OCI-LY7 (cell line): Measurements from ENCODE around the gene TGFBR3. TPM values are rescaled to one million over a fixed set of nuclear protein-coding genes. Genes with fewer than 3 reads are reported as not detected.

Experiments used
- BruUV-seq: library from RNA; stranded (reverse); fragments of 400-500 nt; replicated peaks from 2 replicates; lab custom pipeline; 2021; lab: Mats Ljungman, UMichigan
- CTCF ChIA-PET: fragments of 300-600 bp; sonication (Branson Sonifier 250); formaldehyde crosslinking; loops from one replicate; lab custom pipeline; 2022; ENCODE audit warnings: antibody characterized with exemption; ENCODE audit not compliant: unreplicated experiment; lab: Charles Lee
- POLR2A ChIA-PET: fragments of 300-600 bp; sonication (Branson Sonifier 250); formaldehyde crosslinking; loops from one replicate; lab custom pipeline; 2022; ENCODE audit warnings: antibody characterized with exemption; lab: Charles Lee
- DNase-seq: peaks from one replicate; pipeline ENCODE4 v3.0.0-alpha.2; 2015; ENCODE audit warnings: low spot score
- H2AFZ ChIP-seq: fragments of 200-600 bp; sonication (generic), shearing (Covaris generic); 2 replicates; pipeline ENCODE4 v1.6.1; 2014; ENCODE audit warnings: mild to moderate bottlenecking, antibody characterized with exemption, low read length, moderate library complexity
- H3K27ac ChIP-seq: fragments of 200-600 bp; sonication (generic); 2 replicates; pipeline ENCODE4 v1.5.1; 2014; ENCODE audit warnings: mixed run types, low read depth, mild to moderate bottlenecking, moderate library complexity, low read length, inconsistent platforms; ENCODE audit not compliant: poor library complexity, severe bottlenecking
- H3K36me3 ChIP-seq: fragments of 200-600 bp; sonication (generic); 2 replicates; pipeline ENCODE4 v1.6.1; 2014; ENCODE audit warnings: mild to moderate bottlenecking, antibody characterized with exemption, low read length, moderate library complexity, mixed read lengths; ENCODE audit not compliant: insufficient read depth
- H3K4me1 ChIP-seq: fragments of 200-600 bp; sonication (generic); 2 replicates; pipeline ENCODE4 v1.5.1; 2014; ENCODE audit warnings: mild to moderate bottlenecking, low read length; ENCODE audit not compliant: insufficient read depth, poor library complexity, severe bottlenecking
- H3K4me2 ChIP-seq: fragments of 200-600 bp; sonication (generic); 2 replicates; pipeline ENCODE4 v1.6.1; 2014; ENCODE audit warnings: mild to moderate bottlenecking, low read length
- H3K4me3 ChIP-seq: fragments of 200-600 bp; sonication (generic); 2 replicates; pipeline ENCODE4 v1.5.1; 2014; ENCODE audit warnings: mild to moderate bottlenecking, low read depth, low read length; ENCODE audit not compliant: poor library complexity, severe bottlenecking
- H3K79me2 ChIP-seq: fragments of 200-600 bp; sonication (generic); 2 replicates; pipeline ENCODE4 v1.6.1; 2016; ENCODE audit warnings: low read depth, mild to moderate bottlenecking, low read length, moderate library complexity, mixed read lengths; ENCODE audit not compliant: insufficient read depth
- H3K9me2 ChIP-seq: fragments of 200-600 bp; sonication (generic); 2 replicates; pipeline ENCODE4 v1.6.1; 2016; ENCODE audit warnings: mild to moderate bottlenecking, low read length, mixed read lengths; ENCODE audit not compliant: insufficient read depth
- H3K9me3 ChIP-seq: fragments of 200-600 bp; sonication (generic); 2 replicates; pipeline ENCODE4 v1.6.1; 2014; ENCODE audit warnings: mild to moderate bottlenecking, mixed run types, low read length, mixed read lengths
- H4K20me1 ChIP-seq: fragments of 200-600 bp; sonication (generic); 2 replicates; pipeline ENCODE4 v1.6.1; 2014; ENCODE audit warnings: mild to moderate bottlenecking, antibody characterized with exemption, low read length, moderate library complexity, mixed read lengths; ENCODE audit not compliant: insufficient read depth
- CTCF ChIP-seq: fragments of 200-600 bp; sonication (generic); conservative IDR thresholded peaks from 2 replicates; pipeline ENCODE4 v1.5.1; 2014; ENCODE audit warnings: mild to moderate bottlenecking, antibody characterized with exemption, low read length, moderate library complexity, mixed read lengths
- EZH2phosphoT487 ChIP-seq: fragments of 200-600 bp; sonication (generic); IDR thresholded peaks from 2 replicates; pipeline ENCODE4 v1.6.1; 2018; ENCODE audit warnings: low read depth, borderline replicate concordance, mild to moderate bottlenecking, mixed run types, antibody characterized with exemption, low read length, moderate library complexity, mixed read lengths
- intact Hi-C: fragments of 100-400 bp; cut with micrococcal nuclease; formaldehyde crosslinking; loops from one replicate; pipeline ENCODE4 v1.10.0; 2022; ENCODE audit not compliant: unreplicated experiment
- total RNA-seq, 2 experiments: library from RNA; depleted of rRNA in 1 of 2; stranded (reverse); fragments of >200 nt in 1 of 2; shearing (Covaris generic) in 1 of 2; gene quantifications; 2 replicates each; pipeline ENCODE4 v1.2.3, GENCODE V29; 2014 to 2022

Gene TGFBR3
- total RNA-seq, 2 experiments from 2014 or later, result not detected

DNA sequence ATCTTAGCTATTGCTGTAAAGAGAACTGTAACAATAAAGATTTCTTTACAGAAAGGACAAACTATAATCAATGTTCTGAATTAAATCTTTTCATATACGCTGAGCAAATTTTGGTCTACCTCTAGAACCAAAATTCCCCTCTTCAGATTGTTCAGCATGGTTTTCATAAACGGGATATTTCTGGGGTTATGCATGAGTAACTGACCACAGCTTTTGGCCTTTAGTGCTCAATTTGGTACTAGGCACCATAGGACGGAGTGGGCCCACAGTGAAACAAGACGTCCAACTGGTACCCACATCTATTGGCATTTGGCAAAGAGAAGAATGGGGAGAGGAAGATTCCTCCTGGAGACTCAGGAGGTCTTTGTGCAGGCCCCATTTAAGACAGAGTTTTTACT is 184.5 kb downstream of the TGFBR3 start:
- CTCF ChIA-PET, result interaction anchor here (0.6 kb wide), 1 partner anchor 71 kb away, joined by 3 read pairs; no protein-coding TSS in a partner anchor
- H2AFZ ChIP-seq, result no peak overlapping the region
- no peaks in the 10 kb centered on the region for H3K36me3 ChIP-seq

DNA sequence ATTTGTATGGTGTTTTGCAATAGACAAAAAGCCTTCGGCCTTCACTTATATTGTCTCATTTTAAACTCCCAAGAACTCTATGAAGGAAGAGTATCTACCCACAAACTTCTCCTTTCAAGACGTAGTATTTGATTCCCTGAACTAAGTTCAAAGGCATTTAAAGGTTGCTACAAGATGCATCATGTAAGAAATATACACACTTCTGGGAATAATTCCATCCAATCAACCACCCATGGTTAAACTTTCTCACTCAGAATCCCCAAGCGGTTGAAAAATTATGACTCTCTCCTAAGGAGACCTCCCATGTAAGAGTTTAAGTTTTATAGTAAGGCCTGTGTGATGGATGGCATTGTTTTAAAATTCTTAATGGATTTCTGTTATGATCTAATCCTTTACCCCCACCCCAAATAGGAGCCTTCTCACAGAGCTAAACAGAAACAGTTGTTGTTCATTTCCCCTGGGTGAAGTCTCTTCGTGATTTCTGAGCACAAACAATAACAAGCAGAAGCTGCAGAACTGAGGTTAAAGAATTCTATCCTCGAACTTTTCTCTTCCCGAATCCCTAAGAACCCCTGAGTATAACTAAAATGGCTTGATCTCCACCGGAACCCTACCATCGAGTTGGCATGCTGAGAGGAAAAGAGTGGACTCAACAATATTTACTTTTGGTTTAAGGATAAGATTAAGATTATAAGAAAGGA is 185.0 kb downstream of the TGFBR3 start:
- no peak for TF ChIP-seq CTCF
- no peak for TF ChIP-seq EZH2phosphoT487
- H2AFZ ChIP-seq, result no peak overlapping the region
- intact Hi-C loops, result no loop called here
- no TSS peak for BruUV-seq
- ChIA-PET POLR2A (interaction anchor here (0.6 kb wide), 2 partner anchors 86 to 177 kb away, joined by 3 read pairs; no protein-coding TSS in a partner anchor), CTCF (interaction anchor here (0.6 kb wide), 1 partner anchor 70 kb away, joined by 3 read pairs; no protein-coding TSS in a partner anchor)
- H3K4me1 ChIP-seq, result no peaks in the 10 kb centered on the region
- H3K79me2 ChIP-seq, result no peaks in the 10 kb centered on the region
- no peak for DNase-seq
- no peaks in the 10 kb centered on the region for H3K9me2 ChIP-seq
- no peaks in the 10 kb centered on the region for H3K36me3 ChIP-seq
- H3K4me2 ChIP-seq, result no peak overlapping the region
- no peak overlapping the region for H3K27ac ChIP-seq
- H3K4me3 ChIP-seq, result no peak overlapping the region
- no peaks in the 10 kb centered on the region for H4K20me1 ChIP-seq
- H3K9me3 ChIP-seq, result no peaks in the 10 kb centered on the region

More for the DNA sequence above, 184.5 kb downstream of the TGFBR3 start:
- Histone ChIP-seq H3K79me2 (no peaks in the 10 kb centered on the region), H3K27ac (no peak overlapping the region), H3K4me1 (no peaks in the 10 kb centered on the region), H3K4me3 (no peak overlapping the region), H4K20me1 (no peaks in the 10 kb centered on the region), H3K9me2 (no peaks in the 10 kb centered on the region), H3K9me3 (no peaks in the 10 kb centered on the region), H3K4me2 (no peak overlapping the region)
- TF ChIP-seq EZH2phosphoT487 (no peak), CTCF (no peak)
- no TSS peak for BruUV-seq
- DNase-seq, result no peak
- POLR2A ChIA-PET, result interaction anchor here (0.6 kb wide), 2 partner anchors 87 to 176 kb away, joined by 3 read pairs; no protein-coding TSS in a partner anchor
- intact Hi-C loops, result no loop called here

- intact Hi-C loops, result no loop called here
- BruUV-seq, result no TSS peak
Observed at GRCh38 chr1:91700332-91700731, 185.6 kb downstream of the TGFBR3 start.

More at GRCh38 chr1:91700332-91700731, 185.6 kb downstream of the TGFBR3 start:
- Histone ChIP-seq H4K20me1 (no peaks in the 10 kb centered on the region), H3K9me3 (no peaks in the 10 kb centered on the region), H3K4me3 (no peak overlapping the region), H2AFZ (no peak overlapping the region), H3K79me2 (no peaks in the 10 kb centered on the region), H3K27ac (no peak overlapping the region), H3K4me1 (no peaks in the 10 kb centered on the region), H3K36me3 (no peaks in the 10 kb centered on the region), H3K9me2 (no peaks in the 10 kb centered on the region), H3K4me2 (no peak overlapping the region)
- ChIA-PET CTCF (no interaction called here), POLR2A (no interaction called here)
- TF ChIP-seq CTCF (no peak), EZH2phosphoT487 (no peak)
- no peak for DNase-seq
